Keratinocyte (primary cell): ENCODE data around the gene P2RX1. TPM values are rescaled to one million over a fixed set of nuclear protein-coding genes. Genes with fewer than 3 reads are reported as not detected.

Experiments used
- DNase-seq: peaks from one replicate; pipeline ENCODE4 v3.0.0-alpha.2; 2011; ENCODE audit warnings: low read depth, missing footprints, low spot score
- FAIRE-seq: peaks from 2 replicates; lab custom pipeline; 2011; peaks lifted over from hg19 to GRCh38; lab: Jason Lieb, UNC
- H2AFZ ChIP-seq: 2 replicates; pipeline ENCODE4 v1.6.0; 2012; ENCODE audit warnings: low read length, control low read depth, inconsistent platforms; ENCODE audit not compliant: control insufficient read depth
- H3K27ac ChIP-seq: 2 replicates; pipeline ENCODE4 v1.5.1; 2011; ENCODE audit warnings: low read length; ENCODE audit not compliant: control insufficient read depth, insufficient read depth
- H3K27me3 ChIP-seq: 3 replicates; pipeline ENCODE4 v1.6.0; 2011; ENCODE audit warnings: low read length; ENCODE audit not compliant: control insufficient read depth, insufficient read depth; ENCODE audit errors: extremely low read depth
- H3K36me3 ChIP-seq, 2 experiments: 2 replicates in 1 of 2; 3 replicates in 1 of 2; pipeline ENCODE4 v1.5.1; 2011; ENCODE audit warnings: low read length in 2 of 2, mild to moderate bottlenecking in 1 of 2; ENCODE audit not compliant: control insufficient read depth in 2 of 2, insufficient read depth in 2 of 2; ENCODE audit errors: extremely low read depth in 1 of 2
- H3K4me1 ChIP-seq: 3 replicates; pipeline ENCODE4 v1.5.1; 2011; ENCODE audit warnings: low read length; ENCODE audit not compliant: control insufficient read depth, insufficient read depth; ENCODE audit errors: extremely low read depth
- H3K4me2 ChIP-seq: 3 replicates; pipeline ENCODE4 v1.6.0; 2011; ENCODE audit warnings: low read depth, low read length; ENCODE audit not compliant: control insufficient read depth, insufficient read depth; ENCODE audit errors: extremely low read depth
- H3K4me3 ChIP-seq, 3 experiments: fragments of 200-600 bp in 1 of 3; sonication (generic) in 1 of 3; 2 replicates in 2 of 3; 3 replicates in 1 of 3; pipeline ENCODE4 v1.5.1; 2011 to 2016; ENCODE audit warnings: low read length in 3 of 3, mild to moderate bottlenecking in 3 of 3, control low read depth in 2 of 3, inconsistent platforms in 1 of 3, low read depth in 1 of 3, mixed read lengths in 1 of 3, mixed run types in 1 of 3, moderate library complexity in 1 of 3; ENCODE audit not compliant: control insufficient read depth in 2 of 3, insufficient read depth in 2 of 3; ENCODE audit errors: extremely low read depth in 1 of 3
- H3K79me2 ChIP-seq: 2 replicates; pipeline ENCODE4 v1.6.0; 2012; ENCODE audit warnings: low read length; ENCODE audit not compliant: control insufficient read depth, insufficient read depth
- H3K9ac ChIP-seq: 3 replicates; pipeline ENCODE4 v1.6.0; 2011; ENCODE audit warnings: low read length; ENCODE audit not compliant: control insufficient read depth, insufficient read depth; ENCODE audit errors: extremely low read depth
- H3K9me1 ChIP-seq: 3 replicates; pipeline ENCODE4 v1.6.0; 2011; ENCODE audit warnings: low read length; ENCODE audit not compliant: control insufficient read depth, insufficient read depth; ENCODE audit errors: extremely low read depth
- H3K9me3 ChIP-seq: 2 replicates; pipeline ENCODE4 v1.5.1; 2012; ENCODE audit warnings: low read depth, low read length; ENCODE audit not compliant: control insufficient read depth
- H4K20me1 ChIP-seq: 3 replicates; pipeline ENCODE4 v1.6.0; 2011; ENCODE audit warnings: low read length; ENCODE audit not compliant: control insufficient read depth, insufficient read depth; ENCODE audit errors: extremely low read depth
- EZH2 ChIP-seq: IDR thresholded peaks from one replicate; pipeline ENCODE4 v1.6.1; 2012; ENCODE audit warnings: inconsistent platforms, mild to moderate bottlenecking, low read length, moderate library complexity
- dilution Hi-C: fragments of 300-500 bp; cut with MboI; formaldehyde crosslinking; loops from one replicate; pipeline ENCODE4 v1.7.0; 2020; ENCODE audit warnings: low sequenced_read_pairs; ENCODE audit not compliant: extremely low pct_ligation_motif_present
- polyA plus RNA-seq, 5 experiments: library from polyadenylated mRNA; depleted of rRNA in 3 of 5; stranded (reverse) in 3 of 5; stranded (forward) in 1 of 5; unstranded in 1 of 5; fragments of >200 nt; gene quantifications; 1 replicate in 1 of 5; 2 replicates in 3 of 5; 3 replicates in 1 of 5; pipeline versions ENCODE4 v1.2.1 to v1.2.3, GENCODE V29; 2011 to 2012; ENCODE audit warnings: missing spikeins in 2 of 5, low read depth in 1 of 5, low replicate concordance in 1 of 5
- TF ChIP-seq, protein P1 (sequence below), 3 experiments: IDR thresholded peaks in 1 of 3; conservative IDR thresholded peaks in 1 of 3; optimal IDR thresholded peaks in 1 of 3; 2 replicates in 2 of 3; 3 replicates in 1 of 3; pipeline versions ENCODE3 to v1.5.1; 2011; ENCODE audit warnings: low read length in 3 of 3, mild to moderate bottlenecking in 3 of 3, moderate library complexity in 2 of 3, control low read depth in 1 of 3, inconsistent platforms in 1 of 3; ENCODE audit not compliant: insufficient read depth in 2 of 3; ENCODE audit errors: extremely low read depth in 1 of 3

Gene P2RX1
- polyA plus RNA-seq, 1 donor (not counting 4 experiments of a cell fraction or from before 2014, with no cell fraction given), result not detected

- H3K9me1 ChIP-seq, result no peaks in the 10 kb centered on the region
- H2AFZ ChIP-seq, result no peak overlapping the region
- no peaks in the 10 kb centered on the region for H3K36me3 ChIP-seq
- FAIRE-seq (no peak), DNase-seq (no peak)
- H3K27me3 ChIP-seq, result no peaks in the 10 kb centered on the region
- H4K20me1 ChIP-seq, result no peaks in the 10 kb centered on the region
- no peak for TF ChIP-seq EZH2
- TF ChIP-seq, protein P1, sequence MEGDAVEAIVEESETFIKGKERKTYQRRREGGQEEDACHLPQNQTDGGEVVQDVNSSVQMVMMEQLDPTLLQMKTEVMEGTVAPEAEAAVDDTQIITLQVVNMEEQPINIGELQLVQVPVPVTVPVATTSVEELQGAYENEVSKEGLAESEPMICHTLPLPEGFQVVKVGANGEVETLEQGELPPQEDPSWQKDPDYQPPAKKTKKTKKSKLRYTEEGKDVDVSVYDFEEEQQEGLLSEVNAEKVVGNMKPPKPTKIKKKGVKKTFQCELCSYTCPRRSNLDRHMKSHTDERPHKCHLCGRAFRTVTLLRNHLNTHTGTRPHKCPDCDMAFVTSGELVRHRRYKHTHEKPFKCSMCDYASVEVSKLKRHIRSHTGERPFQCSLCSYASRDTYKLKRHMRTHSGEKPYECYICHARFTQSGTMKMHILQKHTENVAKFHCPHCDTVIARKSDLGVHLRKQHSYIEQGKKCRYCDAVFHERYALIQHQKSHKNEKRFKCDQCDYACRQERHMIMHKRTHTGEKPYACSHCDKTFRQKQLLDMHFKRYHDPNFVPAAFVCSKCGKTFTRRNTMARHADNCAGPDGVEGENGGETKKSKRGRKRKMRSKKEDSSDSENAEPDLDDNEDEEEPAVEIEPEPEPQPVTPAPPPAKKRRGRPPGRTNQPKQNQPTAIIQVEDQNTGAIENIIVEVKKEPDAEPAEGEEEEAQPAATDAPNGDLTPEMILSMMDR (optimal IDR thresholded peaks at IDR 0.05 in 1 of 3, IDR thresholded peaks at IDR 0.05 in 1 of 3, conservative IDR thresholded peaks at IDR 0.05 in 1 of 3; ENCODE audit: extremely low read depth in 1 of 3, insufficient read depth in 2 of 3, low read length in 3 of 3), result no peak
- H3K9me3 ChIP-seq, result no peaks in the 10 kb centered on the region
- H3K27ac ChIP-seq, result no peak overlapping the region
- no peak overlapping the region for H3K4me3 ChIP-seq
- no peaks in the 10 kb centered on the region for H3K79me2 ChIP-seq
- dilution Hi-C loops, result no loop called here
- no peak overlapping the region for H3K9ac ChIP-seq
- H3K4me2 ChIP-seq, result no peak overlapping the region
- no peaks in the 10 kb centered on the region for H3K4me1 ChIP-seq
These were observed 19.6 kb upstream of the P2RX1 start for GRCh38 chr17:3935825-3936355.

DNA sequence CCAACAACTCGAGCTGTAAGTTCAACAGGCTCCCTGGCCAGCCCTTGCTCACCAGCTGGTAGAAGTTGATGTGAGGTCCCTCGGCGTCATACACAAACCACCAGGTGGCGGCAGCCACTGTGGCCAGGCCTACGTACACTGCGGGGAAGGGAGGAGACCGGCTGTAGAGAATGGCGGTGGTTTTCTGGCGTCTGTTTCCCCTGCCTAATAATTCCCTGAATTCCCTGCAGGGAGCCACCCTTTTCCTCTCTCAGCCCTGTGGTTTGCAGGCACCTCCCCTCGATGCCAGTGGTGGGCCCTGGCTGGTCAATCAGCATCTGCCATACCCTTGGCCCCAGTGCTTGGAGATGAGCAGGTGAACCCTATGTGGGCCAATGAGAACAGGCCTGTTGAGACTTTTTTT lies 18.9 kb upstream of the P2RX1 start:
- Histone ChIP-seq H3K36me3 (no peaks in the 10 kb centered on the region), H3K79me2 (no peaks in the 10 kb centered on the region), H3K4me2 (no peak overlapping the region), H2AFZ (no peak overlapping the region), H3K9me1 (no peaks in the 10 kb centered on the region), H4K20me1 (no peaks in the 10 kb centered on the region), H3K27ac (no peak overlapping the region), H3K4me1 (no peaks in the 10 kb centered on the region), H3K9ac (no peak overlapping the region), H3K27me3 (no peaks in the 10 kb centered on the region), H3K9me3 (no peaks in the 10 kb centered on the region), H3K4me3 (no peak overlapping the region)
- no peak for DNase-seq
- dilution Hi-C loops, result no loop called here
- no peak for FAIRE-seq
- TF ChIP-seq, protein P1 (optimal IDR thresholded peaks at IDR 0.05 in 1 of 3, IDR thresholded peaks at IDR 0.05 in 1 of 3, conservative IDR thresholded peaks at IDR 0.05 in 1 of 3; ENCODE audit: extremely low read depth in 1 of 3, insufficient read depth in 2 of 3, low read length in 3 of 3), result peak; percentile 52 to 87 (median 73)
- no peak for TF ChIP-seq EZH2
